GM21529 (cell line): ENCODE data around the gene SGK1.
"Not testable (repeated sequence)": the region's sequence is repeated elsewhere in the genome, so short reads cannot be mapped to it uniquely, and the experiment has no call there.

Experiments used
- ATAC-seq: cut with Tn5 transposase; IDR thresholded peaks from one replicate; pipeline ENCODE4 v1.9.1; 2021; ENCODE audit not compliant: unreplicated experiment

The SGK1 gene

GRCh38 chr6:134307870-134308269 lies 10.0 kb downstream of the SGK1 start:
- ATAC-seq: no peak

GRCh38 chr6:134307075-134307474 lies 10.8 kb downstream of the SGK1 start:
- no peak for ATAC-seq

GRCh38 chr6:134304381-134304780 lies 13.5 kb downstream of the SGK1 start:
- ATAC-seq: not testable (repeated sequence)

- ATAC-seq: no peak
Observed at GRCh38 chr6:134303891-134304290, 14.0 kb downstream of the SGK1 start.

- ATAC-seq: no peak
Observed at GRCh38 chr6:134299236-134299635, 18.7 kb downstream of the SGK1 start.

- ATAC-seq: no peak
Observed at GRCh38 chr6:134296762-134297161, 21.1 kb downstream of the SGK1 start.

- peak; percentile 91 for ATAC-seq
Observed at GRCh38 chr6:134295953-134296553, 21.9 kb downstream of the SGK1 start.

- ATAC-seq: no peak
Observed at GRCh38 chr6:134293659-134294161, 24.2 kb downstream of the SGK1 start.

GRCh38 chr6:134291156-134291555 lies 26.8 kb downstream of the SGK1 start:
- no peak for ATAC-seq

GRCh38 chr6:134289204-134289575 lies 28.7 kb downstream of the SGK1 start:
- ATAC-seq: no peak

GRCh38 chr6:134288538-134289203 lies 29.2 kb downstream of the SGK1 start:
- ATAC-seq: peak; percentile 81

GRCh38 chr6:134287859-134288537 lies 29.9 kb downstream of the SGK1 start:
- ATAC-seq: peak; percentile 40

- ATAC-seq: no peak
Observed at GRCh38 chr6:134282816-134283215, 35.1 kb downstream of the SGK1 start.

GRCh38 chr6:134281388-134281787 lies 36.5 kb downstream of the SGK1 start:
- ATAC-seq: no peak

GRCh38 chr6:134278000-134278399 lies 39.9 kb downstream of the SGK1 start:
- ATAC-seq: no peak

GRCh38 chr6:134276891-134277377 lies 41.0 kb downstream of the SGK1 start:
- not testable (repeated sequence) for ATAC-seq

- ATAC-seq: no peak
Observed at GRCh38 chr6:134272374-134272773, 45.5 kb downstream of the SGK1 start.

GRCh38 chr6:134267917-134268361 lies 50.0 kb downstream of the SGK1 start:
- ATAC-seq: no peak

- no peak for ATAC-seq
Observed at GRCh38 chr6:134266776-134267175, 51.1 kb downstream of the SGK1 start.

GRCh38 chr6:134261766-134262165 lies 56.1 kb downstream of the SGK1 start:
- no peak for ATAC-seq

GRCh38 chr6:134258849-134259306 lies 59.0 kb downstream of the SGK1 start:
- no peak for ATAC-seq

GRCh38 chr6:134257516-134257915 lies 60.4 kb downstream of the SGK1 start:
- no peak for ATAC-seq
